Measurements from ENCODE around the gene MTERF1.
A peak's percentile ranks its signal among the peaks of the same experiment; 100 is the strongest.
"Not testable (repeated sequence)": the region's sequence is repeated elsewhere in the genome, so short reads cannot be mapped to it uniquely, and the experiment has no call there.

MTERF1 gene

GRCh38 chr7:91880413-91881241 is at the start of gene MTERF1:
MTERF1 (minus strand) TSS chr7:91880702; CDS start chr7:91880083, 619 bp downstream.
- DNase-seq, result peak; percentile 95

- no peak for DNase-seq
These were observed 49.0 kb upstream of the MTERF1 start for GRCh38 chr7:91929463-91929862.

- DNase-seq, result no peak
These were observed 47.4 kb upstream of the MTERF1 start for GRCh38 chr7:91927912-91928311.

GRCh38 chr7:91922857-91923256 is 42.4 kb upstream of the MTERF1 start:
- DNase-seq, result no peak

- DNase-seq, result no peak
These were observed 37.9 kb upstream of the MTERF1 start for GRCh38 chr7:91918356-91918755.

- DNase-seq, result no peak
These were observed 35.5 kb upstream of the MTERF1 start for GRCh38 chr7:91916051-91916440.

- DNase-seq, result no peak
These were observed 35.0 kb upstream of the MTERF1 start for GRCh38 chr7:91915401-91916050.

- no peak for DNase-seq
These were observed 33.1 kb upstream of the MTERF1 start for GRCh38 chr7:91913612-91914011.

- no peak for DNase-seq
These were observed 32.0 kb upstream of the MTERF1 start for GRCh38 chr7:91912494-91912893.

GRCh38 chr7:91911121-91911520 is 30.6 kb upstream of the MTERF1 start:
- no peak for DNase-seq

GRCh38 chr7:91910171-91910570 is 29.7 kb upstream of the MTERF1 start:
- no peak for DNase-seq

- no peak for DNase-seq
These were observed 19.1 kb upstream of the MTERF1 start for GRCh38 chr7:91899563-91899962.

GRCh38 chr7:91898240-91898992 is 17.9 kb upstream of the MTERF1 start:
- no peak for DNase-seq

GRCh38 chr7:91894781-91895480 is 14.4 kb upstream of the MTERF1 start:
- DNase-seq, result peak; percentile 75

GRCh38 chr7:91893699-91894098 is 13.2 kb upstream of the MTERF1 start:
- DNase-seq, result not testable (repeated sequence)

GRCh38 chr7:91892821-91893340 is 12.4 kb upstream of the MTERF1 start:
- peak; percentile 25 for DNase-seq

GRCh38 chr7:91892099-91892705 is 11.7 kb upstream of the MTERF1 start:
- DNase-seq, result peak; percentile 38

- DNase-seq, result not testable (repeated sequence)
These were observed 8.0 kb upstream of the MTERF1 start for GRCh38 chr7:91888271-91889175.

- not testable (repeated sequence) for DNase-seq
These were observed 7.1 kb upstream of the MTERF1 start for GRCh38 chr7:91887336-91888213.

All from NCI-H2171 treated with DMSO at 0.1 percent for 48 hours (cell line).